Stimulated activated naive CD8-positive, alpha-beta T cell treated with anti-CD3 and anti-CD28 coated beads, Interleukin-15, Interleukin-2, amounts not matched to agents 100 ng/mL and 50 ng/mL, for 24 hours (primary cell): ENCODE results near the gene ABHD17C.

Source experiments
- H3K27ac Mint-ChIP-seq: one replicate; pipeline ENCODE4 v1.8.0; 2021; ENCODE audit warnings: mild to moderate bottlenecking, mixed read lengths
- H3K27me3 Mint-ChIP-seq: one replicate; pipeline ENCODE4 v1.8.0; 2021; ENCODE audit warnings: mixed read lengths
- H3K36me3 Mint-ChIP-seq: one replicate; pipeline ENCODE4 v1.8.0; 2021; ENCODE audit warnings: low read depth, mixed read lengths
- H3K4me1 Mint-ChIP-seq: one replicate; pipeline ENCODE4 v1.8.0; 2021; ENCODE audit warnings: low read depth, mixed read lengths
- H3K4me3 Mint-ChIP-seq: one replicate; pipeline ENCODE4 v1.8.0; 2021; ENCODE audit warnings: mild to moderate bottlenecking, mixed read lengths
- H3K9me3 Mint-ChIP-seq: one replicate; pipeline ENCODE4 v1.8.0; 2021; ENCODE audit warnings: mixed read lengths

Gene ABHD17C

GRCh38 chr15:80699981-80700380 lies 4.9 kb downstream of the ABHD17C start:
- no peak overlapping the region for H3K4me3 Mint-ChIP-seq
- peaks cover 28% of the 10 kb centered on the region for H3K27me3 Mint-ChIP-seq
- peaks cover 31% of the 10 kb centered on the region for H3K4me1 Mint-ChIP-seq
- H3K27ac Mint-ChIP-seq = no peak overlapping the region
- no peaks in the 10 kb centered on the region for H3K9me3 Mint-ChIP-seq
- no peaks in the 10 kb centered on the region for H3K36me3 Mint-ChIP-seq

- Mint-ChIP-seq H3K27me3 (peaks cover 34% of the 10 kb centered on the region), H3K36me3 (no peaks in the 10 kb centered on the region), H3K4me1 (peaks cover 21% of the 10 kb centered on the region), H3K4me3 (no peak overlapping the region), H3K27ac (no peak overlapping the region), H3K9me3 (no peaks in the 10 kb centered on the region)
Observed at GRCh38 chr15:80701676-80702311, 6.7 kb downstream of the ABHD17C start.

DNA sequence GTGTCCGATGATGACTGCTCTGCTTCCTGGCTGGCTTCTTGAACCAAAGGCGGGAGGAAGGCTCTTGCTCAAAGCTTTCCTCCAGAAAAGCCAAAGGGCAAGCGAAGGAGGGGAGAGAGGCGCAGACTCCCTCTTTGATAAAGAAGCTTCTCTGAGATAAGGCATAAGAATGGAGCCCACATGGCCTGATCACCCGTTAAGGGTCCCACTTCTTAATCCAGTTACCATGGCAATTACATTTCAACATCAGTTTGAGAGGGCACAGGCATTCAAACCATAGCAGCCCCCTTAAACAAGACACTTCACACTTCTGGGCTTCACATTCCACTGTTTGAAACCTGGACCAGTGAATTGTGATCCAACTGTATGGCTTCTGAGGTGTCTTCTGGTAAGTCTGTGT lies 8.0 kb downstream of the ABHD17C start:
- peaks cover 28% of the 10 kb centered on the region for H3K27me3 Mint-ChIP-seq
- no peaks in the 10 kb centered on the region for H3K36me3 Mint-ChIP-seq
- no peaks in the 10 kb centered on the region for H3K9me3 Mint-ChIP-seq
- no peak overlapping the region for H3K4me3 Mint-ChIP-seq
- peaks cover 11% of the 10 kb centered on the region for H3K4me1 Mint-ChIP-seq
- H3K27ac Mint-ChIP-seq = no peak overlapping the region

- Mint-ChIP-seq H3K9me3 (no peaks in the 10 kb centered on the region), H3K4me1 (peaks cover 11% of the 10 kb centered on the region), H3K27me3 (peaks cover 24% of the 10 kb centered on the region), H3K27ac (no peak overlapping the region), H3K4me3 (no peak overlapping the region), H3K36me3 (no peaks in the 10 kb centered on the region)
Observed at GRCh38 chr15:80703965-80704364, 8.9 kb downstream of the ABHD17C start.

GRCh38 chr15:80706161-80706560 lies 11.1 kb downstream of the ABHD17C start:
- Mint-ChIP-seq H3K4me3 (no peak overlapping the region), H3K4me1 (peaks cover 25% of the 10 kb centered on the region), H3K27ac (no peak overlapping the region), H3K36me3 (peaks cover 3% of the 10 kb centered on the region), H3K27me3 (peaks cover 13% of the 10 kb centered on the region), H3K9me3 (no peaks in the 10 kb centered on the region)

GRCh38 chr15:80709542-80709941 lies 14.4 kb downstream of the ABHD17C start:
- Mint-ChIP-seq H3K36me3 (peaks cover 3% of the 10 kb centered on the region), H3K27me3 (peaks cover 7% of the 10 kb centered on the region), H3K27ac (no peak overlapping the region), H3K9me3 (no peaks in the 10 kb centered on the region), H3K4me3 (no peak overlapping the region), H3K4me1 (peaks cover 28% of the 10 kb centered on the region)

DNA sequence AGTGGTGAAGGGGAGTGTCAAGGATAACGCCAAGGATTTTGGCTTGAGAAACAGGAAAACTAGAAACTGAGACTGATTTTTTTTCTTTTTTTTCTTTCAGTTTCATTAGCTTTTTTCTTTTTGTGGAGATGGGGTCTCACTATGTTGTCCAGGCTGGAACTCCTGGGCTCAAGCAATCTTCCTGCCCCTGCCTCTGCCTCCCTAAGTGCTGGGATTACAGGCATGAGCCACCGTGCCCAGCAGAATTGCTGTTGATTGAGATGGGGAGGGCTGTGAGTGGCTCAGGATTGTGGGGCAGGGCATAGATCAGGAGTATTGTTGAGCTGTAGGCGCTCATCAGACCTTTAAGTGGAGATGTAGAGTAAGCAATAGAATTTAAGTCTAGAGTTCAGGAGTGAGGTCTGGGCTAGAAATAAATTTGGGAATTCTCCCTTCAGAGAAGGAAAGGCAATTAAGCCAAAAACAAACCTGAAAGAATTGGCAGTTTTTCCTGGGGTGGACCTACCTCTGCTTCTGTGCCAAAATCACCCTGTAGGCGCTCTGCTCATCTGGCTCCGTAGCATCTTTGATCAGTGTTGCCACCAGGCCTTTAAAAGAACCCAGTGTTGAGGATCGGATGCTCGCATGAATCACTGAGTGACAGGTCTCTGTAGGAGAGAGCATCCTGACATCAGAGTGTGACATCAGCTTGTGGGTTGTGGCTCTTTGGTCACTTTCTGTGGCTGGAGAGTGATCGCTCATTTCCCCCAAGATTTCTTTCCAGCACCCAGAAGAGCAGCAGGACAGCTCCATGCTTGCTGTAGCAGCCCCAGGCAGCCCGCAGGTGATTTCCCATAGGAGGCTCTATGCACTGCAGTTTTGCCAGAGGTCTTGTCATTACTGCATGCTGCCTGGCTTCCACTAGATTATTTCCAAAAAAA lies 15.8 kb downstream of the ABHD17C start:
- Mint-ChIP-seq H3K9me3 (no peaks in the 10 kb centered on the region), H3K36me3 (peaks cover 3% of the 10 kb centered on the region), H3K27me3 (peaks cover 6% of the 10 kb centered on the region), H3K4me3 (peak overlapping the region; percentile 19), H3K4me1 (peaks cover 23% of the 10 kb centered on the region), H3K27ac (peak overlapping the region; percentile 62)

GRCh38 chr15:80711886-80712285 lies 16.8 kb downstream of the ABHD17C start:
- peaks cover 3% of the 10 kb centered on the region for H3K36me3 Mint-ChIP-seq
- H3K4me3 Mint-ChIP-seq = no peak overlapping the region
- H3K27ac Mint-ChIP-seq = no peak overlapping the region
- no peaks in the 10 kb centered on the region for H3K27me3 Mint-ChIP-seq
- H3K9me3 Mint-ChIP-seq = no peaks in the 10 kb centered on the region
- peaks cover 23% of the 10 kb centered on the region for H3K4me1 Mint-ChIP-seq

DNA sequence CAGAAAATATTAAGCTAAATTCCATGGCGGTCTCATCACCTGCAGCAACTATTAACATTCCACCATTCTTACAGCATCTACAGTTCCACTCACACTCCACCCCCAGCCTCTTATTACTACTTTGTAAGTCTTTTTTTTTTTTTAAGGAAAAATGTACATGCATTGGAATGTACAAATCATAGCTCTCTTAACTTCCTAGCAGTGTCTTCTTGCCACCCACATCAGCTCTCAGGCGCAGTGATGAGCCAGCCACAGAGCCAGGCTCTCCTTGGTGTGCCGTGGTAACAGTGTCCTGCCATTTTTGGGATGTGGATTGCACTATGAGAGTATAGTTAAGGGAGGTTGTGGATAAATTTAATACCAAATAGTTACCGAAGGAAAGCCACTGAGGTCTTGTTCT lies 17.8 kb downstream of the ABHD17C start:
- no peak overlapping the region for H3K4me3 Mint-ChIP-seq
- no peaks in the 10 kb centered on the region for H3K27me3 Mint-ChIP-seq
- no peaks in the 10 kb centered on the region for H3K9me3 Mint-ChIP-seq
- peaks cover 23% of the 10 kb centered on the region for H3K4me1 Mint-ChIP-seq
- no peak overlapping the region for H3K27ac Mint-ChIP-seq
- H3K36me3 Mint-ChIP-seq = peaks cover 3% of the 10 kb centered on the region

- no peak overlapping the region for H3K4me3 Mint-ChIP-seq
- no peaks in the 10 kb centered on the region for H3K9me3 Mint-ChIP-seq
- no peaks in the 10 kb centered on the region for H3K36me3 Mint-ChIP-seq
- H3K27me3 Mint-ChIP-seq = no peaks in the 10 kb centered on the region
- H3K27ac Mint-ChIP-seq = no peak overlapping the region
- no peaks in the 10 kb centered on the region for H3K4me1 Mint-ChIP-seq
Observed at GRCh38 chr15:80721476-80721875, 26.4 kb downstream of the ABHD17C start.

- peaks cover 4% of the 10 kb centered on the region for H3K9me3 Mint-ChIP-seq
- H3K27me3 Mint-ChIP-seq = no peaks in the 10 kb centered on the region
- no peaks in the 10 kb centered on the region for H3K4me1 Mint-ChIP-seq
- no peak overlapping the region for H3K4me3 Mint-ChIP-seq
- peaks cover 4% of the 10 kb centered on the region for H3K36me3 Mint-ChIP-seq
- H3K27ac Mint-ChIP-seq = no peak overlapping the region
Observed at GRCh38 chr15:80722811-80723210, 27.7 kb downstream of the ABHD17C start.

DNA sequence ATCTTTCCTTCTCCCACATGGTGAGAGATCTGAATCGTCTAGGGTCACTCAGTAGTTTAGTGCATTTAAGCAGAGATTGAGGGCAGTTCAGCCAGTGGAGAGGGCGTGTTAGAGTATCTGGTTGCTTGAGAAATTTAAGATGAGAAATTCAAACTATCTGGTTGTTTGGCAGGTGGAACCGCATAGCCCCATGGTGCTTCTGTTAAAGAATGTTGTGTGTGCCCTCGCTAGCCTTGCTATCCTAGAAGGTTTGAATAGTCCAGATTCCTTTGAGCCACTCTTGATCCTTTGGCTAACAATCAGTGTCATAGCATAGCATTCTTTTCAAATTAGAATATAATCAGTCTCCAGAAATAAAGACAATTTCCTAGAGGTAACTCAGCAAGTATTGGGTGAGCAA lies 32.1 kb downstream of the ABHD17C start:
- Mint-ChIP-seq H3K4me3 (no peak overlapping the region), H3K36me3 (peaks cover 4% of the 10 kb centered on the region), H3K9me3 (peaks cover 4% of the 10 kb centered on the region), H3K27me3 (no peaks in the 10 kb centered on the region), H3K4me1 (no peaks in the 10 kb centered on the region), H3K27ac (no peak overlapping the region)

DNA sequence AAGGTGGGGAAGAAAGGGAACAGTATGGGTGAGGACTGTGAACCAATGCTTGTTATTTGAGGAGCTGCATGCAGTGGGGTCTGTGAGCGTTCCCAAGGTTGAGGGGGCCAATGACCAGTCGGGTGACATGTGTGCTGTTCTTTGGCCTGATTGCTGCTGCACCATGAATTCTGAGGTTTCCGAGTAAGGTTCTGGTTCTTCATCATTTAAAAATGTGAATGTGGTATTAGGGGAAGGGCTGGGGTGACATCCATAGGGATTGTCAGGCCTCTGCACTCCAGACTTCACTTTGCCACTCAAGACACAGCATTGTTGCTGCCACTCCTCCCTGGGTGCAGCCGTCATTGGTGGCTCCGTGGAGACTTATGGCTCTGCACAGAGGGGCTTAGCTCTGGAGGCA lies 32.5 kb downstream of the ABHD17C start:
- peaks cover 4% of the 10 kb centered on the region for H3K36me3 Mint-ChIP-seq

DNA sequence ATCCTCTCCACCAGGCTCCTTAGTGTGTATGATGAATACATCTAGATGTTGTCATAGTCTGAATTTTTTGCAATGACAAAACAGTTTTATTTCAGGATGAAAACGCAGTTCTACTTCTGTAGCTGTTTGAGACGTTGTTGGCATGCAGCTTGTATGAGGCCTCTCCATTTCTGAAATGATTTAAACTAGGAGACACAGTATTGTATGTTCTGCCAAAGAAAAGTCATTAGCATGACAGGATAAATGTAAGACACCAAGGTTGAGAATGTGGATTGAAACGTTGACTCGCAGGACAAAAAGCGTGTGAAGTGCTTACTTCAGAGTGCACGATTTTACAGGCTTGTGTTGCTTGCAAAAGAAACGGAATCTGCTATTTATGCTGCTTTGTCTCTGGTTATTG lies 35.3 kb downstream of the ABHD17C start:
- Mint-ChIP-seq H3K9me3 (peaks cover 4% of the 10 kb centered on the region), H3K27ac (no peak overlapping the region), H3K4me3 (no peak overlapping the region), H3K36me3 (peaks cover 4% of the 10 kb centered on the region), H3K4me1 (no peaks in the 10 kb centered on the region), H3K27me3 (no peaks in the 10 kb centered on the region)

More for the DNA sequence above, 32.5 kb downstream of the ABHD17C start:
- Mint-ChIP-seq H3K9me3 (peaks cover 4% of the 10 kb centered on the region), H3K4me3 (no peak overlapping the region), H3K4me1 (no peaks in the 10 kb centered on the region), H3K27ac (no peak overlapping the region), H3K27me3 (no peaks in the 10 kb centered on the region)

GRCh38 chr15:80730926-80731325 lies 35.8 kb downstream of the ABHD17C start:
- H3K36me3 Mint-ChIP-seq = peaks cover 4% of the 10 kb centered on the region
- no peak overlapping the region for H3K27ac Mint-ChIP-seq
- peaks cover 4% of the 10 kb centered on the region for H3K9me3 Mint-ChIP-seq
- H3K4me1 Mint-ChIP-seq = no peaks in the 10 kb centered on the region
- no peak overlapping the region for H3K4me3 Mint-ChIP-seq
- no peaks in the 10 kb centered on the region for H3K27me3 Mint-ChIP-seq
